ENCODE measurements around the gene GNAT2.

Gene GNAT2

GRCh38 chr1:109564194-109564878 is 55.1 kb downstream of the GNAT2 start:
- H3K27me3 ChIP-seq (ENCODE audit: control insufficient read depth, insufficient read depth, low read length), result no peaks in the 10 kb centered on the region
- H3K9ac ChIP-seq (ENCODE audit: low read depth, low read length), result no peak overlapping the region
- H3K36me3 ChIP-seq (ENCODE audit: insufficient read depth, low read length), result no peaks in the 10 kb centered on the region
- H3K4me2 ChIP-seq (ENCODE audit: low read length), result no peak overlapping the region
- H3K4me1 ChIP-seq (ENCODE audit: control insufficient read depth, insufficient read depth, low read length), result peaks cover 11% of the 10 kb centered on the region
- no peak overlapping the region for H3K4me3 ChIP-seq (ENCODE audit: low read length)
- H3K9me3 ChIP-seq (replicated peaks; ENCODE audit: low read length), result no peaks in the 10 kb centered on the region

DNA sequence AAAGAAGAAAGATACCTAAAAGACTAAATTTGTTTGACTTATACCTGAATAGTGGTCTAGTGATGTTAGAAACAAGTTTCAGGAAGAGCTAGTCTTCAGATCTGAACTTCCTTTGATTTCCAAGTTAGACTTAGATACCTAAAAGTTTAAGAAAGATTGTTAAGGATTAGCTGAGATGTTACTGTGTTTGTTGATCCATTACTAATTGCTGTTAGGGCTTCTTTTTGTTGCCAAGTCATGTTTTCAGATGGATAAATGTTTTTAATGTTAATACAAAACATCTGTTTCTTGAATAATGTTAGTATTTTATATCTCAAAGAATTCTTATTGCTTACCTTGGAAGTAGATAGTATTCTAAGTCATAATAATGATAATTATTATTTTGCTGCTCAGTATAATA is 59.4 kb downstream of the GNAT2 start:
- H3K4me2 ChIP-seq (ENCODE audit: low read length), result no peak overlapping the region
- H3K27me3 ChIP-seq (ENCODE audit: control insufficient read depth, insufficient read depth, low read length), result no peaks in the 10 kb centered on the region
- H3K9me3 ChIP-seq (replicated peaks; ENCODE audit: low read length), result no peaks in the 10 kb centered on the region
- H3K4me1 ChIP-seq (ENCODE audit: control insufficient read depth, insufficient read depth, low read length), result peaks cover 17% of the 10 kb centered on the region
- H3K4me3 ChIP-seq (ENCODE audit: low read length), result no peak overlapping the region
- no peak overlapping the region for H3K9ac ChIP-seq (ENCODE audit: low read depth, low read length)
- H3K36me3 ChIP-seq (ENCODE audit: insufficient read depth, low read length), result peaks cover 6% of the 10 kb centered on the region

- Histone ChIP-seq H3K9me3 (replicated peaks; ENCODE audit: low read length) (no peaks in the 10 kb centered on the region), H3K4me2 (ENCODE audit: low read length) (no peak overlapping the region), H3K36me3 (ENCODE audit: insufficient read depth, low read length) (peaks cover 6% of the 10 kb centered on the region), H3K4me3 (ENCODE audit: low read length) (no peak overlapping the region), H3K9ac (ENCODE audit: low read depth, low read length) (no peak overlapping the region), H3K27me3 (ENCODE audit: control insufficient read depth, insufficient read depth, low read length) (no peaks in the 10 kb centered on the region), H3K4me1 (ENCODE audit: control insufficient read depth, insufficient read depth, low read length) (peaks cover 9% of the 10 kb centered on the region)
Observed at GRCh38 chr1:109557520-109557919, 61.9 kb downstream of the GNAT2 start.

DNA sequence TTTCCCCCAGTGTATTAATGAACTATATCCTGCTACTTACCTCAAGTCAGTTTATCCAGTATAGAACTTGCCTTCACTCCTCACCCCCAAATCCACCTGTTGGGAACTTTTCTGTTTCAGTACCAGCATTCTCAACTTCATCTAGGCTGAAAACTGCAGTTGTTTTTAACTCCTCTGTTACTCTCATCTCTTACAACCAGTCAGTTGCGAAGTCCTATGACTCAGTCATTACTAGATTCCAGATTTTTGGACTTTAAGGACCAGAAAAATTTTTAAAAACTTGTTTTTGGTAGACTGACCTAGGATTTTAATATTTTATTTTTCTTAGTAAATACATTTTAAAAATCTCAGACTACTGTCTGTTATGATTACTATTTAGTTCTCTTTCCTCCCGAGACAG is 62.9 kb downstream of the GNAT2 start:
- Histone ChIP-seq H3K27me3 (ENCODE audit: control insufficient read depth, insufficient read depth, low read length) (no peaks in the 10 kb centered on the region), H3K9ac (ENCODE audit: low read depth, low read length) (no peak overlapping the region), H3K4me3 (ENCODE audit: low read length) (no peak overlapping the region), H3K4me2 (ENCODE audit: low read length) (no peak overlapping the region), H3K36me3 (ENCODE audit: insufficient read depth, low read length) (peaks cover 9% of the 10 kb centered on the region), H3K9me3 (replicated peaks; ENCODE audit: low read length) (no peaks in the 10 kb centered on the region), H3K4me1 (ENCODE audit: control insufficient read depth, insufficient read depth, low read length) (peaks cover 9% of the 10 kb centered on the region)

Small RNAs within 50 kb of the gene (small RNA-seq; reads per million reads assigned to genes)
- 21.0 reads per million, percentile 94 among the genes with 10 or more reads in this experiment for gene RNU6V

Data from skeletal muscle satellite cell (primary cell).